Embryonic facial prominence (tissue), 1 donor: Measurements from ENCODE around the gene CFHR5.
"Not testable (repeated sequence)": the region's sequence is repeated elsewhere in the genome, so short reads cannot be mapped to it uniquely, and the experiment has no call there.

ENCODE experiments used
- DNase-seq: peaks from one replicate; pipeline ENCODE4 v3.0.0-alpha.2; 2016; ENCODE audit errors: extremely low spot score

The CFHR5 gene

GRCh38 chr1:197017558-197018146, 40.3 kb downstream of the CFHR5 start:
- no peak for DNase-seq

GRCh38 chr1:197021716-197022115, 44.4 kb downstream of the CFHR5 start:
- DNase-seq: no peak

GRCh38 chr1:197024460-197024859, 47.1 kb downstream of the CFHR5 start:
- DNase-seq: no peak

- no peak for DNase-seq
These were observed 50.0 kb downstream of the CFHR5 start for GRCh38 chr1:197027359-197027758.

GRCh38 chr1:197029749-197030148, 52.4 kb downstream of the CFHR5 start:
- DNase-seq: no peak

- not testable (repeated sequence) for DNase-seq
These were observed 57.4 kb downstream of the CFHR5 start for GRCh38 chr1:197034631-197035339.

GRCh38 chr1:197036861-197037260, 59.5 kb downstream of the CFHR5 start:
- no peak for DNase-seq

GRCh38 chr1:197041486-197042353, 64.4 kb downstream of the CFHR5 start:
- no peak for DNase-seq

- no peak for DNase-seq
These were observed 65.5 kb downstream of the CFHR5 start for GRCh38 chr1:197042676-197043341.

GRCh38 chr1:197049100-197049499, 71.7 kb downstream of the CFHR5 start:
- DNase-seq: no peak
